Endothelial cell of umbilical vein (primary cell): ENCODE results near the gene EPS15. TPM values are rescaled to one million over a fixed set of nuclear protein-coding genes. Genes with fewer than 3 reads are reported as not detected.

Source experiments
- BruUV-seq: library from RNA; stranded (reverse); fragments of 400-500 nt; replicated peaks from 2 replicates; lab custom pipeline; 2021; lab: Mats Ljungman, UMichigan
- CTCF ChIA-PET: fragments of 300-600, 350-600 bp; sonication (Branson Sonifier 250); formaldehyde crosslinking; loops from one replicate; lab custom pipeline; 2021; ENCODE audit warnings: antibody characterized with exemption, inconsistent platforms; lab: Charles Lee
- POLR2A ChIA-PET: fragments of 300-600, 350-600 bp; sonication (Branson Sonifier 250); formaldehyde crosslinking; loops from one replicate; lab custom pipeline; 2021; ENCODE audit warnings: antibody characterized with exemption, inconsistent platforms; lab: Charles Lee
- DNase-seq: peaks from one replicate; pipeline ENCODE4 v3.0.0-alpha.2; 2011; ENCODE audit warnings: low read depth, low spot score
- FAIRE-seq: peaks from 2 replicates; lab custom pipeline; 2011; peaks lifted over from hg19 to GRCh38; lab: Jason Lieb, UNC
- H2AFZ ChIP-seq: 2 replicates; pipeline ENCODE4 v1.6.0; 2012; ENCODE audit warnings: low read depth, low read length, control low read depth, inconsistent platforms
- H3K27ac ChIP-seq: 2 replicates; pipeline ENCODE4 v1.5.1; 2011; ENCODE audit warnings: low read depth, mild to moderate bottlenecking, control low read depth, low read length, moderate library complexity; ENCODE audit not compliant: insufficient read depth
- H3K27me3 ChIP-seq, 2 experiments: 2 replicates each; pipeline versions ENCODE4 v1.6.0 to v1.6.1; 2011; ENCODE audit warnings: low read length in 2 of 2, mixed read lengths in 1 of 2; ENCODE audit not compliant: control insufficient read depth in 2 of 2, insufficient read depth in 2 of 2
- H3K36me3 ChIP-seq, 2 experiments: 2 replicates in 1 of 2; 3 replicates in 1 of 2; pipeline ENCODE4 v1.5.1; 2011; ENCODE audit warnings: low read length in 2 of 2, mild to moderate bottlenecking in 1 of 2, moderate library complexity in 1 of 2; ENCODE audit not compliant: control insufficient read depth in 2 of 2, insufficient read depth in 2 of 2; ENCODE audit errors: extremely low read depth in 1 of 2
- H3K4me1 ChIP-seq: 3 replicates; pipeline ENCODE4 v1.5.1; 2011; ENCODE audit warnings: mild to moderate bottlenecking, low read length; ENCODE audit not compliant: control insufficient read depth, insufficient read depth; ENCODE audit errors: extremely low read depth
- H3K4me2 ChIP-seq: 2 replicates; pipeline ENCODE4 v1.6.1; 2011; ENCODE audit warnings: low read length, control low read depth, mixed read lengths; ENCODE audit not compliant: insufficient read depth
- H3K4me3 ChIP-seq, 3 experiments: fragments of 200-600 bp in 1 of 3; sonication (generic), shearing (Covaris generic) in 1 of 3; replicated peaks in 1 of 3; 2 replicates each; pipeline ENCODE4 v1.5.1; 2011 to 2016; ENCODE audit warnings: control low read depth in 3 of 3, low read length in 3 of 3, mild to moderate bottlenecking in 2 of 3, inconsistent platforms in 1 of 3, low read depth in 1 of 3, moderate library complexity in 1 of 3; ENCODE audit not compliant: insufficient read depth in 1 of 3
- H3K79me2 ChIP-seq: 2 replicates; pipeline ENCODE4 v1.6.0; 2012; ENCODE audit warnings: low read length, inconsistent platforms; ENCODE audit not compliant: control insufficient read depth, insufficient read depth
- H3K9ac ChIP-seq: replicated peaks from 2 replicates; pipeline ENCODE3; 2011; ENCODE audit warnings: low read length, control low read depth; ENCODE audit not compliant: insufficient read depth; ENCODE audit errors: extremely low read depth
- H3K9me1 ChIP-seq: replicated peaks from 3 replicates; pipeline ENCODE4 v1.6.0; 2011; ENCODE audit warnings: mild to moderate bottlenecking, low read length; ENCODE audit not compliant: control insufficient read depth, insufficient read depth; ENCODE audit errors: extremely low read depth
- H3K9me3 ChIP-seq: replicated peaks from 2 replicates; pipeline ENCODE4 v1.5.1; 2012; ENCODE audit warnings: low read length, inconsistent platforms; ENCODE audit not compliant: control insufficient read depth, insufficient read depth
- H4K20me1 ChIP-seq: replicated peaks from 2 replicates; pipeline ENCODE3; 2011; ENCODE audit warnings: mild to moderate bottlenecking, low read length; ENCODE audit not compliant: control insufficient read depth, insufficient read depth; ENCODE audit errors: extremely low read depth
- EZH2 ChIP-seq: IDR thresholded peaks from 2 replicates; pipeline ENCODE4 v1.6.1; 2012; ENCODE audit warnings: borderline replicate concordance, low read depth, mild to moderate bottlenecking, moderate library complexity, low read length, inconsistent platforms; ENCODE audit not compliant: severe bottlenecking
- FOS ChIP-seq: IDR thresholded peaks from 2 replicates; pipeline ENCODE4 v1.6.1; 2011; ENCODE audit warnings: mild to moderate bottlenecking, low read length, moderate library complexity, borderline replicate concordance; ENCODE audit not compliant: insufficient read depth
- GATA2 ChIP-seq: IDR thresholded peaks from 2 replicates; pipeline ENCODE4 v1.7.0; 2011; ENCODE audit warnings: low read depth, mild to moderate bottlenecking, moderate library complexity, mixed read lengths, low read length; ENCODE audit not compliant: insufficient read length, insufficient read depth
- JUN ChIP-seq: IDR thresholded peaks from 2 replicates; pipeline ENCODE4 v1.6.1; 2011; ENCODE audit warnings: borderline replicate concordance, low read depth; ENCODE audit not compliant: insufficient read length, insufficient read depth
- MYC ChIP-seq: IDR thresholded peaks from one replicate; pipeline ENCODE4 v1.6.1; 2011; ENCODE audit warnings: mild to moderate bottlenecking, low read depth, low read length
- POLR2A ChIP-seq: IDR thresholded peaks from 2 replicates; pipeline ENCODE4 v1.6.1; 2012; ENCODE audit warnings: low read depth, mild to moderate bottlenecking, control low read depth, low read length
- POLR2AphosphoS5 ChIP-seq: IDR thresholded peaks from 2 replicates; pipeline ENCODE4 v1.6.1; 2012; ENCODE audit warnings: low read depth, mild to moderate bottlenecking, control low read depth, low read length, moderate library complexity; ENCODE audit not compliant: insufficient read depth
- dilution Hi-C: fragments of 300-500 bp; cut with MboI; formaldehyde crosslinking; loops from one replicate; pipeline ENCODE4 v1.15.0; 2019; ENCODE audit warnings: low sequenced_read_pairs; ENCODE audit not compliant: extremely low pct_ligation_motif_present
- intact Hi-C: fragments of 100-400 bp; cut with micrococcal nuclease; formaldehyde crosslinking; loops from one replicate; pipeline ENCODE4 v1.10.0; 2022
- polyA plus RNA-seq, 4 experiments: library from polyadenylated mRNA; depleted of rRNA in 3 of 4; stranded (reverse) in 3 of 4; unstranded in 1 of 4; fragments of >200 nt; gene quantifications; 2 replicates each; pipeline versions ENCODE4 v1.2.1 to v1.2.3, GENCODE V29; 2011 to 2012; ENCODE audit warnings: missing spikeins in 1 of 4
- total RNA-seq: library from RNA; stranded (reverse); gene quantifications from 2 replicates; pipeline ENCODE4 v1.2.3, GENCODE V29; 2021
- TF ChIP-seq, protein P1 (sequence below): IDR thresholded peaks from 2 replicates; pipeline ENCODE4 v1.6.1; 2011; ENCODE audit not compliant: insufficient read depth, insufficient read length
- TF ChIP-seq, protein P2 (sequence below), 2 donors: IDR thresholded peaks; 1 replicate in 1 of 2; 2 replicates in 1 of 2; pipeline ENCODE4 v1.5.1; 2011; ENCODE audit warnings: low read length in 2 of 2, mild to moderate bottlenecking in 2 of 2, moderate library complexity in 2 of 2, control low read depth in 1 of 2, inconsistent platforms in 1 of 2, low read depth in 1 of 2; ENCODE audit not compliant: insufficient read depth in 1 of 2; ENCODE audit errors: extremely low read depth in 1 of 2

Gene EPS15
- total and polyA plus RNA-seq, 2 donors (not counting 3 experiments of a cell fraction or from before 2014, with no cell fraction given) = 15.4 to 44.8 TPM

DNA sequence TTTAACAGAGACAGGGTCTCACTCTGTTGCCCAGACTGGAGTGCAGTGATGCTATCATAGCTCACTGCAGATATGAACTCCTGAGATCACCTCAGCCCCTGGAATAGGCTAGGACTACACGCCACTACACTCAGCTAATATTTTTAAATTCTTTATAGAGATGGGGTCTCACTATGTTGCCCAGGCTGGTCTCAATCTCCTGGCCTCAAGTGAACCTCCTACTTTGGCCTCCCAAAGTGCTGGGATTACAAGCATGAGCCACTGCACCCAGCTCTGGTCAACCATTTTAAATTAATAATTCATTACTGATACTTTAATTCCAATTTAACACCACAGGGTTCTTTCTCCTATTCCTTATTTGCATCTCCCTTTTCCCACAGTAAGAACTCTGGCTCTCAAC, 18.5 kb upstream of the EPS15 start:
- dilution Hi-C loops = no loop called here
- no peak overlapping the region for H2AFZ ChIP-seq
- H4K20me1 ChIP-seq = no peaks in the 10 kb centered on the region
- no peak overlapping the region for H3K9ac ChIP-seq
- no peak overlapping the region for H3K27ac ChIP-seq
- ChIA-PET CTCF (no interaction called here), POLR2A (no interaction called here)
- BruUV-seq = no TSS peak
- no peaks in the 10 kb centered on the region for H3K27me3 ChIP-seq
- peaks cover 8% of the 10 kb centered on the region for H3K4me1 ChIP-seq
- no peak for TF ChIP-seq POLR2AphosphoS5
- TF ChIP-seq GATA2 = no peak
- no peak for TF ChIP-seq POLR2A
- no peak for TF ChIP-seq MYC
- TF ChIP-seq, protein P1, sequence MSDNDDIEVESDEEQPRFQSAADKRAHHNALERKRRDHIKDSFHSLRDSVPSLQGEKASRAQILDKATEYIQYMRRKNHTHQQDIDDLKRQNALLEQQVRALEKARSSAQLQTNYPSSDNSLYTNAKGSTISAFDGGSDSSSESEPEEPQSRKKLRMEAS = no peak
- no peak for TF ChIP-seq EZH2
- TF ChIP-seq JUN = no peak
- TF ChIP-seq, protein P2, sequence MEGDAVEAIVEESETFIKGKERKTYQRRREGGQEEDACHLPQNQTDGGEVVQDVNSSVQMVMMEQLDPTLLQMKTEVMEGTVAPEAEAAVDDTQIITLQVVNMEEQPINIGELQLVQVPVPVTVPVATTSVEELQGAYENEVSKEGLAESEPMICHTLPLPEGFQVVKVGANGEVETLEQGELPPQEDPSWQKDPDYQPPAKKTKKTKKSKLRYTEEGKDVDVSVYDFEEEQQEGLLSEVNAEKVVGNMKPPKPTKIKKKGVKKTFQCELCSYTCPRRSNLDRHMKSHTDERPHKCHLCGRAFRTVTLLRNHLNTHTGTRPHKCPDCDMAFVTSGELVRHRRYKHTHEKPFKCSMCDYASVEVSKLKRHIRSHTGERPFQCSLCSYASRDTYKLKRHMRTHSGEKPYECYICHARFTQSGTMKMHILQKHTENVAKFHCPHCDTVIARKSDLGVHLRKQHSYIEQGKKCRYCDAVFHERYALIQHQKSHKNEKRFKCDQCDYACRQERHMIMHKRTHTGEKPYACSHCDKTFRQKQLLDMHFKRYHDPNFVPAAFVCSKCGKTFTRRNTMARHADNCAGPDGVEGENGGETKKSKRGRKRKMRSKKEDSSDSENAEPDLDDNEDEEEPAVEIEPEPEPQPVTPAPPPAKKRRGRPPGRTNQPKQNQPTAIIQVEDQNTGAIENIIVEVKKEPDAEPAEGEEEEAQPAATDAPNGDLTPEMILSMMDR (IDR thresholded peaks at IDR 0.05; ENCODE audit: extremely low read depth in 1 of 2, insufficient read depth in 1 of 2, low read depth in 1 of 2, low read length in 2 of 2) = no peak
- no peak for TF ChIP-seq FOS
- FAIRE-seq (no peak), DNase-seq (no peak)
- H3K79me2 ChIP-seq = no peaks in the 10 kb centered on the region
- intact Hi-C loops = loop anchor here (10.0 kb wide), 1 partner anchor 303 kb away; the partner anchor contains the start of gene RNF11
- H3K9me1 ChIP-seq = no peaks in the 10 kb centered on the region
- no peak overlapping the region for H3K4me3 ChIP-seq
- H3K9me3 ChIP-seq = no peaks in the 10 kb centered on the region
- H3K36me3 ChIP-seq = no peaks in the 10 kb centered on the region
- H3K4me2 ChIP-seq = no peak overlapping the region
